ENCODE results near the gene CCDC66. TPM values are rescaled to one million over a fixed set of nuclear protein-coding genes. Genes with fewer than 3 reads are reported as not detected.

The CCDC66 gene
- total RNA-seq, 1 experiment from 2014 or later = 35.7 TPM

DNA sequence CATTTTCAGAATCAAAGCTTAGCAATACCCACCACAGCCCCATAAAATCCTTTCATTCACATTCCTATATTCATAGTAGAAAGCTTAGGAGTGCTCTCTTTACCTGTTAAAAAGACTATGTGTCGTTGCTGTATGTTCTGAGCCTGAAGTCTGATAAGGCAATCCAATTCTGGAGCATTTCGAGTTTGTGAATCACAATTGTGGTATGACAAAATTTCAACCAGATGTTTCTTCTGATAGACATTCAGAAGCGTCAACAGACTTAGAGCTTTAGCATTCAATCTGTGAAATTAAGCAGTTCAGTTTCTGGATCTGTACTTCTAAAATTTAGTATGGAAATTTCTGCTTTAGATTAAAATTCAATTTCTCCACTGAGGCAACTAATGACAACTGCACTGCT is 67.8 kb downstream of the CCDC66 start:
- Mint-ChIP-seq H3K4me3 (ENCODE audit: low read depth, unreplicated experiment) (no peak overlapping the region), H3K36me3 (ENCODE audit: insufficient read depth, unreplicated experiment) (peaks cover 27% of the 10 kb centered on the region), H3K27ac (ENCODE audit: unreplicated experiment) (no peak overlapping the region), H3K9me3 (ENCODE audit: low read depth, unreplicated experiment) (no peaks in the 10 kb centered on the region), H3K27me3 (ENCODE audit: unreplicated experiment) (no peaks in the 10 kb centered on the region), H3K4me1 (ENCODE audit: low read depth, unreplicated experiment) (peaks cover 18% of the 10 kb centered on the region)
- intact Hi-C loops (cut with micrococcal nuclease; ENCODE audit: unreplicated experiment) = loop anchor here (5.0 kb wide), 1 partner anchor 67 kb away; the partner anchor contains the start of gene CCDC66
- TF ChIP-seq, protein P1, sequence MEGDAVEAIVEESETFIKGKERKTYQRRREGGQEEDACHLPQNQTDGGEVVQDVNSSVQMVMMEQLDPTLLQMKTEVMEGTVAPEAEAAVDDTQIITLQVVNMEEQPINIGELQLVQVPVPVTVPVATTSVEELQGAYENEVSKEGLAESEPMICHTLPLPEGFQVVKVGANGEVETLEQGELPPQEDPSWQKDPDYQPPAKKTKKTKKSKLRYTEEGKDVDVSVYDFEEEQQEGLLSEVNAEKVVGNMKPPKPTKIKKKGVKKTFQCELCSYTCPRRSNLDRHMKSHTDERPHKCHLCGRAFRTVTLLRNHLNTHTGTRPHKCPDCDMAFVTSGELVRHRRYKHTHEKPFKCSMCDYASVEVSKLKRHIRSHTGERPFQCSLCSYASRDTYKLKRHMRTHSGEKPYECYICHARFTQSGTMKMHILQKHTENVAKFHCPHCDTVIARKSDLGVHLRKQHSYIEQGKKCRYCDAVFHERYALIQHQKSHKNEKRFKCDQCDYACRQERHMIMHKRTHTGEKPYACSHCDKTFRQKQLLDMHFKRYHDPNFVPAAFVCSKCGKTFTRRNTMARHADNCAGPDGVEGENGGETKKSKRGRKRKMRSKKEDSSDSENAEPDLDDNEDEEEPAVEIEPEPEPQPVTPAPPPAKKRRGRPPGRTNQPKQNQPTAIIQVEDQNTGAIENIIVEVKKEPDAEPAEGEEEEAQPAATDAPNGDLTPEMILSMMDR (IDR thresholded peaks at IDR 0.05; ENCODE audit: unreplicated experiment) = no peak
- DNase-seq = no peak
- CTCF ChIA-PET = no interaction called here
- no TSS peak for BruUV-seq (replicated peaks)

DNA sequence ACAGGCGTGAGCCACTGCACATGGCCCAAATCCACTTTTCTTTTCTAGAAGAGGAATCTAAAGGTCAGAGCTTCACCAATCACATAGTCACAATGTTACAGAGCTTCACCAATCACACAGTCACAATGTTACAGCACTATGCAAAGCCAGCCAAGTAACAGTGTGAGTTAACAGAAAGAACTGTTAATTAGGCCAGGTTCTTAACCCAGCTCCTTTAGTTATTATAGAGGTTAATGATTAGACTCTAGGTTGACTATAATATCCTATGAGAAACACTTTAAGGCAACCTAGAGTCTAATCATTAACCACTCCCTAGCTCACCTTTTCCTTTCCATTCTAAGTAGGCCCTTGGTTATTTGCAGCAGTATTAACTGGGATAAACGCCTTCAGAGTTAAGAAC is 72.1 kb downstream of the CCDC66 start:
- no TSS peak for BruUV-seq (replicated peaks)
- Mint-ChIP-seq H3K27me3 (ENCODE audit: unreplicated experiment) (no peaks in the 10 kb centered on the region), H3K4me1 (ENCODE audit: low read depth, unreplicated experiment) (peaks cover 11% of the 10 kb centered on the region), H3K4me3 (ENCODE audit: low read depth, unreplicated experiment) (peak overlapping the region; percentile 32), H3K27ac (ENCODE audit: unreplicated experiment) (peak overlapping the region; percentile 58), H3K36me3 (ENCODE audit: insufficient read depth, unreplicated experiment) (peaks cover 26% of the 10 kb centered on the region), H3K9me3 (ENCODE audit: low read depth, unreplicated experiment) (no peaks in the 10 kb centered on the region)
- CTCF ChIA-PET = interaction anchor here (1.6 kb wide), 2 partner anchors 10 to 19 kb away, joined by 4 to 7 read pairs; no protein-coding TSS in a partner anchor
- TF ChIP-seq, protein P1 (IDR thresholded peaks at IDR 0.05; ENCODE audit: unreplicated experiment) = no peak
- DNase-seq = peak; percentile 18
- intact Hi-C loops (cut with micrococcal nuclease; ENCODE audit: unreplicated experiment) = no loop called here

DNA sequence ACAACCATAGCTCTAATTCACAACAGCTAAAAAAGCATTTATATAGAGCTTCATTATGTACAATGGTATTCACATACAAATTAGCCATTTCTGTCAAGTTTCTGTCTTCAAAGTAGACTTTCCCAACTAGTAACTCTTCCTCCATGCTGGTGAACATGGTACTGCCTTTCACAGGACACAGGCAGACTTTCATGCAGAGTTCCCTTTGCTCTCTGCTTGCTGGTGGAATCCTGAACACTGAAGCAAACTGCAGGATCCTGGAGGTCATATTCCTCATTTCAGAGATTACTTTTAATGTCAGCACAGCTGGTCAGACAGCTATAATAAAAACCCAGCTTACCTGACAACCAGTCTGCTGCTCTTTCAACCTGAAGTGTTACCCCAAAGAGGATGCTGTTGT is 72.5 kb downstream of the CCDC66 start:
- Mint-ChIP-seq H3K4me3 (ENCODE audit: low read depth, unreplicated experiment) (peak overlapping the region; percentile 32), H3K4me1 (ENCODE audit: low read depth, unreplicated experiment) (peaks cover 11% of the 10 kb centered on the region), H3K27ac (ENCODE audit: unreplicated experiment) (peak overlapping the region; percentile 58), H3K27me3 (ENCODE audit: unreplicated experiment) (no peaks in the 10 kb centered on the region), H3K9me3 (ENCODE audit: low read depth, unreplicated experiment) (no peaks in the 10 kb centered on the region), H3K36me3 (ENCODE audit: insufficient read depth, unreplicated experiment) (peaks cover 22% of the 10 kb centered on the region)
- no peak for DNase-seq
- TF ChIP-seq, protein P1 (IDR thresholded peaks at IDR 0.05; ENCODE audit: unreplicated experiment) = no peak
- CTCF ChIA-PET = interaction anchor here (0.6 to 1.6 kb wide), 3 partner anchors 10 to 236 kb away, joined by 3 to 7 read pairs (median 4); no protein-coding TSS in a partner anchor
- intact Hi-C loops (cut with micrococcal nuclease; ENCODE audit: unreplicated experiment) = no loop called here
- BruUV-seq (replicated peaks) = no TSS peak

DNA sequence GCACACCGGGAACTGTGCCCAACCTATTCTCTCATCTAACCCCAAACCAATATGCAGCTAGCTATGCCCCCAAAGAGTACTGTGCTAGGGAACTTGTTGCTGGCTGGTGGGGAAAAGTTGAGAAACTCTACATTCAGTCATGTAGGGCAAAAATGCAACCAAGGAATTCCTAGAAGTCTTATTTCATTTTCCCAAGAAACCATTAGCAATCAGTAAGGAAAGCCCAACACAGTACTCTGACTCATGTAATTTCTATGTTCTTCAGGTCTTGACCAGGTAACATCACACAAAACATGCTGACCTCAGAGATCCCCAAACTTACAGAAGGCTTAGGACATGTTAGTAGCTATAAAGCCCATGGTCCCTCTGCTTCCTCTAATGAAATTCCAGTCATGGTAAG is 74.0 kb downstream of the CCDC66 start:
- no peak for DNase-seq
- Mint-ChIP-seq H3K9me3 (ENCODE audit: low read depth, unreplicated experiment) (no peaks in the 10 kb centered on the region), H3K4me1 (ENCODE audit: low read depth, unreplicated experiment) (peaks cover 11% of the 10 kb centered on the region), H3K27me3 (ENCODE audit: unreplicated experiment) (no peaks in the 10 kb centered on the region), H3K27ac (ENCODE audit: unreplicated experiment) (no peak overlapping the region), H3K4me3 (ENCODE audit: low read depth, unreplicated experiment) (no peak overlapping the region), H3K36me3 (ENCODE audit: insufficient read depth, unreplicated experiment) (peaks cover 23% of the 10 kb centered on the region)
- intact Hi-C loops (cut with micrococcal nuclease; ENCODE audit: unreplicated experiment) = no loop called here
- no TSS peak for BruUV-seq (replicated peaks)
- TF ChIP-seq, protein P1 (IDR thresholded peaks at IDR 0.05; ENCODE audit: unreplicated experiment) = no peak
- CTCF ChIA-PET = no interaction called here
